ENCODE measurements around the gene CDH16.

The CDH16 gene

DNA sequence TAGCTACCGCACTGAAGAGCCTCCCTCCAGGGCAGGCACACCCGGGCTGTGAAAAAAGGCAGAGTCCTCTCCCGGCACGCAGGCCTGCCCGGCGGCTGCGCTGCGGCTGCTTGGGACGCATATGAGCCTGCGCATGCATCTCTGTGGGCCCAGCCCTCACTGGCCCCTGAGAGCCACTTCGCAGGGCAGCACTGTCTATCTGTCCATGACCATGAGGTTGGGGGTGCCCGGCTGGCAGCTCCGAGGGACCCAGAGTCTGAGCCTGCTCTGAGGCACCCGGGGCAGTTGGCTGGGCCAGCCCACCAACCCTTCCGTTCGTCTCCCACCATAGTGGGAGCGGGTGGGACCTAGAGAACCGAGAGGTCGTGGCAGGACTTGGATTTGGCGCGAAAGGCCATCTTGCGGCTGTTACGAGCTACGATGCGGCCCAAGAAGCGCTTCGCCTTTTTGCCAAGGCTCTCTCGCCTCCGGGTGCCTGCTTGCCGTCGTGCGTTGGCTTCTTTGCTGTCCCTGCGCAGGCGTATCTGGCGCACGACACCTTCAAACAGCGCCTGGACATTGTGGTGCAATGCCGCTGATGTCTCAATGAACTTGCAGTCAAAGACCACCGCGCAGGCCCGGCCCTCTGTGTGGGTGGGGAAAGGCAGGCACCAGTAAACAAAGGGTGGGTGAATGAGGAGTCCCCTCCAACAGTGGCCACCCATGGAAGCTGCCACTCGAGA, 3.2 kb upstream of the CDH16 start:
- H3K36me3 ChIP-seq (ENCODE audit: control insufficient read depth, insufficient read depth, low read length), result no peaks in the 10 kb centered on the region
- no peaks in the 10 kb centered on the region for H3K9me3 ChIP-seq (ENCODE audit: control insufficient read depth, low read length)
- H3K4me3 ChIP-seq (ENCODE audit: insufficient read depth, low read depth, low read length, poor library complexity, severe bottlenecking), result no peak overlapping the region
- H3K27me3 ChIP-seq (replicated peaks; ENCODE audit: control insufficient read depth, insufficient read depth, low read length, poor library complexity, severe bottlenecking), result peaks cover 12% of the 10 kb centered on the region
- H3K4me1 ChIP-seq (ENCODE audit: control insufficient read depth, insufficient read depth, low read length, poor library complexity, severe bottlenecking), result peaks cover 6% of the 10 kb centered on the region
- DNase-seq, result no peak
- H3K27ac ChIP-seq (ENCODE audit: insufficient read depth, low read length, poor library complexity, severe bottlenecking), result no peak overlapping the region

GRCh38 chr16:66920924-66921680, 2.4 kb upstream of the CDH16 start:
- peaks cover 12% of the 10 kb centered on the region for H3K27me3 ChIP-seq (replicated peaks; ENCODE audit: control insufficient read depth, insufficient read depth, low read length, poor library complexity, severe bottlenecking)
- no peaks in the 10 kb centered on the region for H3K9me3 ChIP-seq (ENCODE audit: control insufficient read depth, low read length)
- no peak overlapping the region for H3K4me3 ChIP-seq (ENCODE audit: insufficient read depth, low read depth, low read length, poor library complexity, severe bottlenecking)
- no peak for DNase-seq
- peaks cover 6% of the 10 kb centered on the region for H3K4me1 ChIP-seq (ENCODE audit: control insufficient read depth, insufficient read depth, low read length, poor library complexity, severe bottlenecking)
- H3K27ac ChIP-seq (ENCODE audit: insufficient read depth, low read length, poor library complexity, severe bottlenecking), result no peak overlapping the region
- no peaks in the 10 kb centered on the region for H3K36me3 ChIP-seq (ENCODE audit: control insufficient read depth, insufficient read depth, low read length)

DNA sequence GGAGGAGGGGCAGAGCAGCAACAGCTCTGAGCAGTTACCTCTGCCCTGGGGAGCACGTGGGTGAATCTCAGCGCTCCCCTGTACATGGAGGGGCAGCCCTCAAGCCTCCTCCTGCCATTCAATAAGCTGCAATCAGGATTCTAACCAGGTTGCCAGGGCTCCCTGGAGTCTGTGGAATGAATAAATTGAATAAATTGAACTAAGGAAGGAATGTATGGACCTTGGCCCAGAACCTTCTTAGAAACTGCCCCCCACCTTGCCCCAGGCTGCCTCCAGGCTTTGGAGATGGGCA, 1.6 kb upstream of the CDH16 start:
- Histone ChIP-seq H3K27ac (ENCODE audit: insufficient read depth, low read length, poor library complexity, severe bottlenecking) (no peak overlapping the region), H3K9me3 (ENCODE audit: control insufficient read depth, low read length) (no peaks in the 10 kb centered on the region), H3K27me3 (replicated peaks; ENCODE audit: control insufficient read depth, insufficient read depth, low read length, poor library complexity, severe bottlenecking) (peaks cover 7% of the 10 kb centered on the region), H3K4me3 (ENCODE audit: insufficient read depth, low read depth, low read length, poor library complexity, severe bottlenecking) (no peak overlapping the region), H3K4me1 (ENCODE audit: control insufficient read depth, insufficient read depth, low read length, poor library complexity, severe bottlenecking) (peaks cover 3% of the 10 kb centered on the region), H3K36me3 (ENCODE audit: control insufficient read depth, insufficient read depth, low read length) (no peaks in the 10 kb centered on the region)
- no peak for DNase-seq

- no peaks in the 10 kb centered on the region for H3K4me1 ChIP-seq (ENCODE audit: control insufficient read depth, insufficient read depth, low read length, poor library complexity, severe bottlenecking)
- no peak for DNase-seq
- peaks cover 2% of the 10 kb centered on the region for H3K27me3 ChIP-seq (replicated peaks; ENCODE audit: control insufficient read depth, insufficient read depth, low read length, poor library complexity, severe bottlenecking)
- no peak overlapping the region for H3K27ac ChIP-seq (ENCODE audit: insufficient read depth, low read length, poor library complexity, severe bottlenecking)
- H3K9me3 ChIP-seq (ENCODE audit: control insufficient read depth, low read length), result no peaks in the 10 kb centered on the region
- H3K36me3 ChIP-seq (ENCODE audit: control insufficient read depth, insufficient read depth, low read length), result no peaks in the 10 kb centered on the region
- no peak overlapping the region for H3K4me3 ChIP-seq (ENCODE audit: insufficient read depth, low read depth, low read length, poor library complexity, severe bottlenecking)
Observed at GRCh38 chr16:66919569-66920298, 1.0 kb upstream of the CDH16 start.

DNA sequence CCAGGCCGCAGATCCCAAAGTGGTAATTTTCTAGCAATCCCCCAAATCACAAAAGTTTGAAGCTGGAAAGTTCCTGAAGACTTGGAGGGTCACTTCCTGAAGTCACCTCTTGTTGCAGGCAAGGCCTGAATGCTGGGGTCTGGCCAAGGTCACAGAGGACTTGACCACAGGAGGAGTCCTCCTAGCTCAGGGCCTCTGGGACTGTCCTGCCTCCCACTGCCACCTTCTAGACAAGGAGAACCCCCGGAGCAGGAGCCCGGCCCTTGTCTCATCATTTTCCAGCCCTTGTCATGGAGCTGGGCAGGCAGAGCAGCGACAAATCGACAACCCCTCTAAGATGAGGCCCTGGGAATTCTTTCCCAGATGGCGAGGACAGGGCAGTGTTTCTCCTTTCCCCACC, 330 bp downstream of the CDH16 start:
- H3K4me1 ChIP-seq (ENCODE audit: control insufficient read depth, insufficient read depth, low read length, poor library complexity, severe bottlenecking), result no peaks in the 10 kb centered on the region
- no peak overlapping the region for H3K27ac ChIP-seq (ENCODE audit: insufficient read depth, low read length, poor library complexity, severe bottlenecking)
- no peak overlapping the region for H3K4me3 ChIP-seq (ENCODE audit: insufficient read depth, low read depth, low read length, poor library complexity, severe bottlenecking)
- no peaks in the 10 kb centered on the region for H3K9me3 ChIP-seq (ENCODE audit: control insufficient read depth, low read length)
- no peak for DNase-seq
- H3K36me3 ChIP-seq (ENCODE audit: control insufficient read depth, insufficient read depth, low read length), result no peaks in the 10 kb centered on the region
- H3K27me3 ChIP-seq (replicated peaks; ENCODE audit: control insufficient read depth, insufficient read depth, low read length, poor library complexity, severe bottlenecking), result no peaks in the 10 kb centered on the region

DNA sequence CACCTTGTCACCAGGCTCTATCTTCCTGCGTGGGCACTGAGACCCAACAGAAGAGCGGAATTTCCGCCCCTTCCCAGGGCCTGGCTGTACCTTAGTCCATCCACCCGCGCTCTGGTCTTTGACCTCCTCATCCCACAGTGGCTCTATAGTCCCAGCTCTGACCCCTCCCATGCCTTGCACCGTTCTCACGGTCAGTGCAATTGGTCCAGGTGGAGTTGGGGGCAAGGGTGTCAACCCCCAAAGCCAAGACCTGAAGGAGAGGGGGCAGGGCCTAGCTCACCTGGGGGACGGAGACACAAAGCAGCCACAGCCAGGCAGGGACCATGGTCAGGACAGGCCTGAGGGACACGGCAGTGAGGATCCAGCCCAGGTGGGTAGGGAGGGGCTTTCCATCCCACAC, 944 bp downstream of the CDH16 start:
- H3K27ac ChIP-seq (ENCODE audit: insufficient read depth, low read length, poor library complexity, severe bottlenecking), result no peak overlapping the region
- H3K36me3 ChIP-seq (ENCODE audit: control insufficient read depth, insufficient read depth, low read length), result no peaks in the 10 kb centered on the region
- H3K27me3 ChIP-seq (replicated peaks; ENCODE audit: control insufficient read depth, insufficient read depth, low read length, poor library complexity, severe bottlenecking), result no peaks in the 10 kb centered on the region
- no peaks in the 10 kb centered on the region for H3K4me1 ChIP-seq (ENCODE audit: control insufficient read depth, insufficient read depth, low read length, poor library complexity, severe bottlenecking)
- H3K4me3 ChIP-seq (ENCODE audit: insufficient read depth, low read depth, low read length, poor library complexity, severe bottlenecking), result no peak overlapping the region
- H3K9me3 ChIP-seq (ENCODE audit: control insufficient read depth, low read length), result no peaks in the 10 kb centered on the region
- no peak for DNase-seq

- Histone ChIP-seq H3K4me1 (ENCODE audit: control insufficient read depth, insufficient read depth, low read length, poor library complexity, severe bottlenecking) (no peaks in the 10 kb centered on the region), H3K4me3 (ENCODE audit: insufficient read depth, low read depth, low read length, poor library complexity, severe bottlenecking) (no peak overlapping the region), H3K27ac (ENCODE audit: insufficient read depth, low read length, poor library complexity, severe bottlenecking) (no peak overlapping the region), H3K9me3 (ENCODE audit: control insufficient read depth, low read length) (no peaks in the 10 kb centered on the region), H3K27me3 (replicated peaks; ENCODE audit: control insufficient read depth, insufficient read depth, low read length, poor library complexity, severe bottlenecking) (no peaks in the 10 kb centered on the region), H3K36me3 (ENCODE audit: control insufficient read depth, insufficient read depth, low read length) (no peaks in the 10 kb centered on the region)
- no peak for DNase-seq
Observed at GRCh38 chr16:66916518-66916917, 2.2 kb downstream of the CDH16 start.

DNA sequence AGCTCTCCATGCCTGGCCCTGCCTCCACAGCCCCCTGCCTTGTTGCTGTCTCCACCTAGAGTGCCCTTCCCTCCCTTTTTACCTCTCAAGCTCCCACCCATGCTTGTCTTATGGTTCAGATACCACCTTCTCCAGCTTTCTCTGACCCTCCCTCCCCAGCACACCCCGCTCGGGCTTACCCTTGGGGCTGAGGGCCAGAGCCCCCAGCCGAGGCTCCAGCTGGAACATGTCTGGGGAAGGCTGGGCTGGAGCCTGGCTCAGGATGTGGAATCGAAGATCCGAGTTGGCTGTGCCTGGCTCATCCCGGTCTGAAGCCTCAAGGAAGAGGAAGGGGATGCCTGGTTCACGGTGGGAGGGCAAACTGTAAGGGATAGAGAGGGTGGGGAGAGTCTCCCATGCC, 3.6 kb downstream of the CDH16 start:
- no peaks in the 10 kb centered on the region for H3K4me1 ChIP-seq (ENCODE audit: control insufficient read depth, insufficient read depth, low read length, poor library complexity, severe bottlenecking)
- no peak for DNase-seq
- H3K27me3 ChIP-seq (replicated peaks; ENCODE audit: control insufficient read depth, insufficient read depth, low read length, poor library complexity, severe bottlenecking), result no peaks in the 10 kb centered on the region
- no peaks in the 10 kb centered on the region for H3K9me3 ChIP-seq (ENCODE audit: control insufficient read depth, low read length)
- no peaks in the 10 kb centered on the region for H3K36me3 ChIP-seq (ENCODE audit: control insufficient read depth, insufficient read depth, low read length)
- no peak overlapping the region for H3K27ac ChIP-seq (ENCODE audit: insufficient read depth, low read length, poor library complexity, severe bottlenecking)
- no peak overlapping the region for H3K4me3 ChIP-seq (ENCODE audit: insufficient read depth, low read depth, low read length, poor library complexity, severe bottlenecking)

DNA sequence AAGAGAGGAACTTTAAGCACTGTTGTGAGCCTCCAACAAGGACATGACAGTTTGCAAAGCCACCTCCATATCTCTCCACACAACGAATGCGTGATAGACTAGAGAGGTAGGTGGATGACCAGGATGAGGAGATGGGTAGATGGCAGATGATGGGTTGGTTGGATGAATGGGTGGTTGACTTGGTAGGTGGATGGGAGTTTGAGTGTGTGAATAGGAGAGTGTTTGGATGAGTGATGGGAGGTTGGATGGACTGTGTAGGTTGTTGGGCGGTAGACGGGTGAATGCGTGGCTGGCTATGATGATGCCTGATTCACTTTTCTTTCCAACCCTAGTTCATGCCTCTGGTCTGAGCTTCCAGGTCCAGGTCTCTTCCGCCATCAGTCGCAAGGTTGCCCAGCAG, 4.1 kb downstream of the CDH16 start:
- Histone ChIP-seq H3K4me1 (ENCODE audit: control insufficient read depth, insufficient read depth, low read length, poor library complexity, severe bottlenecking) (no peaks in the 10 kb centered on the region), H3K27ac (ENCODE audit: insufficient read depth, low read length, poor library complexity, severe bottlenecking) (no peak overlapping the region), H3K4me3 (ENCODE audit: insufficient read depth, low read depth, low read length, poor library complexity, severe bottlenecking) (no peak overlapping the region), H3K36me3 (ENCODE audit: control insufficient read depth, insufficient read depth, low read length) (no peaks in the 10 kb centered on the region), H3K27me3 (replicated peaks; ENCODE audit: control insufficient read depth, insufficient read depth, low read length, poor library complexity, severe bottlenecking) (no peaks in the 10 kb centered on the region), H3K9me3 (ENCODE audit: control insufficient read depth, low read length) (no peaks in the 10 kb centered on the region)
- DNase-seq, result no peak

DNA sequence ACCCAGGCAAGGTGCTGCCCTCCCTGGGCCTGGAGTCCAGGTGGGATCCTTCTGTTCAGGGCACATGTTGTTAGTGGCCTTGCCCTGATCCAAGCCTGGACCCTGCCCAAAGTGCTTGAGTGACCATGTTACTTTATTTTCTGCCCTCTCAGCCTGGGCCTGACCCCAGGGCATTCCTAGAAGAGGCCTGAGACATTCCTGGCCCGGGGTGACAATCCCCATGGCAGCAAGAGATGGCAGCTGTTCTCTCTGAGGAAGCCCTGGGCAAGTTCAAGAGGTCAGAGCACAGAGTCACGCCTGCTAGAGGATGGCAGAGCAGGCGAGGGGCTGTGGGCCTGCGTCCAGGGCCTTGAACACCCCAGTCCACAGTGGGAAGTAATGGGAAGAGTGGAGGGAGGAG, 5.0 kb downstream of the CDH16 start:
- Histone ChIP-seq H3K27ac (ENCODE audit: insufficient read depth, low read length, poor library complexity, severe bottlenecking) (no peak overlapping the region), H3K36me3 (ENCODE audit: control insufficient read depth, insufficient read depth, low read length) (no peaks in the 10 kb centered on the region), H3K9me3 (ENCODE audit: control insufficient read depth, low read length) (no peaks in the 10 kb centered on the region), H3K4me3 (ENCODE audit: insufficient read depth, low read depth, low read length, poor library complexity, severe bottlenecking) (no peak overlapping the region), H3K27me3 (replicated peaks; ENCODE audit: control insufficient read depth, insufficient read depth, low read length, poor library complexity, severe bottlenecking) (no peaks in the 10 kb centered on the region), H3K4me1 (ENCODE audit: control insufficient read depth, insufficient read depth, low read length, poor library complexity, severe bottlenecking) (no peaks in the 10 kb centered on the region)
- DNase-seq, result no peak

Data from effector memory CD4-positive, alpha-beta T cell (primary cell).